ENCODE results near the gene EFCC1. TPM values are rescaled to one million over a fixed set of nuclear protein-coding genes. Genes with fewer than 3 reads are reported as not detected.

The EFCC1 gene
- total RNA-seq, 2 experiments from 2014 or later, result 0.14 to 0.23 TPM

GRCh38 chr3:129046037-129046731 lies 45.1 kb downstream of the EFCC1 start:
- no peak overlapping the region for H3K27ac Mint-ChIP-seq
- H3K27me3 Mint-ChIP-seq, result peaks cover 17% of the 10 kb centered on the region
- peaks cover 8% of the 10 kb centered on the region for H3K36me3 Mint-ChIP-seq
- H3K4me1 Mint-ChIP-seq, result peaks cover 2% of the 10 kb centered on the region
- H3K9me3 Mint-ChIP-seq, result peaks cover 5% of the 10 kb centered on the region
- ATAC-seq (ENCODE audit: low read depth) (peak; percentile 72), DNase-seq (no peak)
- H3K4me3 Mint-ChIP-seq, result no peak overlapping the region
- POLR2A ChIA-PET, result interaction anchor here (0.6 kb wide), 1 partner anchor 65 kb away, joined by 3 read pairs; no protein-coding TSS in a partner anchor

- Mint-ChIP-seq H3K27ac (no peak overlapping the region), H3K36me3 (peaks cover 8% of the 10 kb centered on the region), H3K9me3 (peaks cover 5% of the 10 kb centered on the region), H3K27me3 (peaks cover 13% of the 10 kb centered on the region), H3K4me1 (peaks cover 2% of the 10 kb centered on the region), H3K4me3 (no peak overlapping the region)
- POLR2A ChIA-PET, result interaction anchor here (0.6 kb wide), 1 partner anchor 64 kb away, joined by 3 read pairs; no protein-coding TSS in a partner anchor
- DNase-seq (no peak), ATAC-seq (ENCODE audit: low read depth) (no peak)
Measured at GRCh38 chr3:129046732-129047552, 45.8 kb downstream of the EFCC1 start.

- H3K36me3 Mint-ChIP-seq, result peaks cover 8% of the 10 kb centered on the region
- POLR2A ChIA-PET, result no interaction called here
- peaks cover 2% of the 10 kb centered on the region for H3K4me1 Mint-ChIP-seq
- peaks cover 5% of the 10 kb centered on the region for H3K9me3 Mint-ChIP-seq
- ATAC-seq (ENCODE audit: low read depth), result no peak
- DNase-seq, result no peak
- no peak overlapping the region for H3K4me3 Mint-ChIP-seq
- no peak overlapping the region for H3K27ac Mint-ChIP-seq
- peaks cover 7% of the 10 kb centered on the region for H3K27me3 Mint-ChIP-seq
Measured at GRCh38 chr3:129047553-129047839, 46.4 kb downstream of the EFCC1 start.

GRCh38 chr3:129050556-129051295 lies 49.6 kb downstream of the EFCC1 start:
- ATAC-seq (ENCODE audit: low read depth) (no peak), DNase-seq (no peak)
- Mint-ChIP-seq H3K27me3 (peaks cover 2% of the 10 kb centered on the region), H3K36me3 (peaks cover 6% of the 10 kb centered on the region), H3K4me1 (peaks cover 6% of the 10 kb centered on the region), H3K4me3 (no peak overlapping the region), H3K9me3 (peaks cover 5% of the 10 kb centered on the region), H3K27ac (no peak overlapping the region)
- POLR2A ChIA-PET, result interaction anchor here (1.5 to 4.3 kb wide), 3 partner anchors 19 to 70 kb away, joined by 5 to 50 read pairs (median 6); partner anchors contain the start of gene RAB43

GRCh38 chr3:129051871-129052340 lies 50.8 kb downstream of the EFCC1 start:
- H3K27ac Mint-ChIP-seq, result no peak overlapping the region
- H3K27me3 Mint-ChIP-seq, result peaks cover 3% of the 10 kb centered on the region
- peaks cover 6% of the 10 kb centered on the region for H3K36me3 Mint-ChIP-seq
- POLR2A ChIA-PET, result interaction anchor here (0.7 to 4.3 kb wide), 8 partner anchors 17 to 264 kb away, joined by 3 to 50 read pairs (median 6); partner anchors contain the start of gene RAB43
- no peak overlapping the region for H3K4me3 Mint-ChIP-seq
- no peak for ATAC-seq (ENCODE audit: low read depth)
- peaks cover 6% of the 10 kb centered on the region for H3K4me1 Mint-ChIP-seq
- DNase-seq, result no peak
- peaks cover 5% of the 10 kb centered on the region for H3K9me3 Mint-ChIP-seq

- H3K9me3 Mint-ChIP-seq, result peaks cover 5% of the 10 kb centered on the region
- POLR2A ChIA-PET, result interaction anchor here (1.0 to 4.3 kb wide), 7 partner anchors 16 to 263 kb away, joined by 3 to 50 read pairs (median 6); partner anchors contain the start of gene RAB43
- H3K27me3 Mint-ChIP-seq, result peaks cover 6% of the 10 kb centered on the region
- H3K4me1 Mint-ChIP-seq, result peaks cover 6% of the 10 kb centered on the region
- no peak for ATAC-seq (ENCODE audit: low read depth)
- no peak overlapping the region for H3K4me3 Mint-ChIP-seq
- H3K27ac Mint-ChIP-seq, result no peak overlapping the region
- peaks cover 6% of the 10 kb centered on the region for H3K36me3 Mint-ChIP-seq
- no peak for DNase-seq
Measured at GRCh38 chr3:129052675-129053074, 51.6 kb downstream of the EFCC1 start.

GRCh38 chr3:129054605-129055104 lies 53.6 kb downstream of the EFCC1 start:
- POLR2A ChIA-PET, result interaction anchor here (1.1 to 4.3 kb wide), 3 partner anchors 38 to 66 kb away, joined by 3 to 50 read pairs (median 9); partner anchors contain the start of gene RAB43
- DNase-seq (no peak), ATAC-seq (ENCODE audit: low read depth) (no peak)
- peaks cover 3% of the 10 kb centered on the region for H3K27me3 Mint-ChIP-seq
- no peak overlapping the region for H3K27ac Mint-ChIP-seq
- H3K4me3 Mint-ChIP-seq, result no peak overlapping the region
- H3K9me3 Mint-ChIP-seq, result no peaks in the 10 kb centered on the region
- H3K36me3 Mint-ChIP-seq, result no peaks in the 10 kb centered on the region
- H3K4me1 Mint-ChIP-seq, result peaks cover 6% of the 10 kb centered on the region

GRCh38 chr3:129056451-129057173 lies 55.5 kb downstream of the EFCC1 start:
- Mint-ChIP-seq H3K36me3 (no peaks in the 10 kb centered on the region), H3K27me3 (peaks cover 3% of the 10 kb centered on the region), H3K4me3 (no peak overlapping the region), H3K9me3 (no peaks in the 10 kb centered on the region), H3K4me1 (peaks cover 6% of the 10 kb centered on the region), H3K27ac (no peak overlapping the region)
- POLR2A ChIA-PET, result no interaction called here
- no peak for DNase-seq
- ATAC-seq (ENCODE audit: low read depth), result no peak

- ATAC-seq (ENCODE audit: low read depth) (no peak), DNase-seq (no peak)
- Mint-ChIP-seq H3K27me3 (peaks cover 3% of the 10 kb centered on the region), H3K9me3 (no peaks in the 10 kb centered on the region), H3K4me3 (no peak overlapping the region), H3K27ac (no peak overlapping the region), H3K4me1 (peaks cover 6% of the 10 kb centered on the region), H3K36me3 (no peaks in the 10 kb centered on the region)
- POLR2A ChIA-PET, result interaction anchor here (1.3 kb wide), 1 partner anchor 11 kb away, joined by 3 read pairs; no protein-coding TSS in a partner anchor
Measured at GRCh38 chr3:129057249-129057648, 56.1 kb downstream of the EFCC1 start.

- H3K36me3 Mint-ChIP-seq, result no peaks in the 10 kb centered on the region
- DNase-seq (no peak), ATAC-seq (ENCODE audit: low read depth) (no peak)
- no peaks in the 10 kb centered on the region for H3K9me3 Mint-ChIP-seq
- H3K4me1 Mint-ChIP-seq, result peaks cover 1% of the 10 kb centered on the region
- POLR2A ChIA-PET, result interaction anchor here (1.3 kb wide), 1 partner anchor 9 kb away, joined by 3 read pairs; no protein-coding TSS in a partner anchor
- no peak overlapping the region for H3K27ac Mint-ChIP-seq
- H3K4me3 Mint-ChIP-seq, result no peak overlapping the region
- peaks cover 3% of the 10 kb centered on the region for H3K27me3 Mint-ChIP-seq
Measured at GRCh38 chr3:129058441-129059200, 57.5 kb downstream of the EFCC1 start.

- no peak overlapping the region for H3K4me3 Mint-ChIP-seq
- no peaks in the 10 kb centered on the region for H3K9me3 Mint-ChIP-seq
- H3K36me3 Mint-ChIP-seq, result no peaks in the 10 kb centered on the region
- peaks cover 3% of the 10 kb centered on the region for H3K27me3 Mint-ChIP-seq
- H3K4me1 Mint-ChIP-seq, result no peaks in the 10 kb centered on the region
- no peak overlapping the region for H3K27ac Mint-ChIP-seq
- ATAC-seq (ENCODE audit: low read depth) (no peak), DNase-seq (no peak)
- POLR2A ChIA-PET, result no interaction called here
Measured at GRCh38 chr3:129059311-129059958, 58.3 kb downstream of the EFCC1 start.
